IMR-90 (cell line): Measurements from ENCODE around the gene HEXIM1. TPM values are rescaled to one million over a fixed set of nuclear protein-coding genes. Genes with fewer than 3 reads are reported as not detected.

Source experiments
- ATAC-seq: fragments of 200-7000 bp; cut with Tn5 transposase; 2 replicates; pipeline ENCODE4 v1.9.1; 2020; ENCODE audit warnings: low read depth, mild to moderate bottlenecking, moderate library complexity
- BruUV-seq: library from RNA; stranded (reverse); fragments of 400-500 nt; replicated peaks from 2 replicates; lab custom pipeline; 2021; lab: Mats Ljungman, UMichigan
- CTCF ChIA-PET: fragments of 300-600 bp; formaldehyde crosslinking; extraction: SDS; loops from one replicate; lab custom pipeline; 2021; ENCODE audit warnings: antibody characterized with exemption; lab: Yijun Ruan, JAX
- POLR2A ChIA-PET: fragments of 300-600 bp; sonication (Branson Sonifier 250); formaldehyde crosslinking; loops from one replicate; lab custom pipeline; 2022; ENCODE audit warnings: antibody characterized with exemption; ENCODE audit not compliant: unreplicated experiment; lab: Charles Lee
- DNase-seq: peaks from one replicate; pipeline ENCODE4 v3.0.0; 2013
- H2AFZ ChIP-seq: replicated peaks from 2 replicates; pipeline ENCODE3; 2013; ENCODE audit warnings: low read length, mild to moderate bottlenecking; ENCODE audit not compliant: poor library complexity
- H2AK5ac ChIP-seq: 2 replicates; pipeline ENCODE4 v1.6.1; 2013; ENCODE audit warnings: low read depth, low read length, inconsistent platforms
- H2AK9ac ChIP-seq: replicated peaks from 2 replicates; pipeline ENCODE3; 2013; ENCODE audit warnings: mild to moderate bottlenecking, low read depth, low read length, moderate library complexity; ENCODE audit not compliant: poor library complexity
- H2BK120ac ChIP-seq: 2 replicates; pipeline ENCODE4 v1.6.1; 2013; ENCODE audit warnings: low read depth, low read length, inconsistent platforms
- H2BK15ac ChIP-seq: 3 replicates; pipeline ENCODE4 v1.6.1; 2013; ENCODE audit warnings: low read depth, low read length, inconsistent platforms
- H2BK20ac ChIP-seq: 2 replicates; pipeline ENCODE4 v1.6.1; 2013; ENCODE audit warnings: low read depth, mild to moderate bottlenecking, inconsistent platforms, low read length, moderate library complexity
- H2BK5ac ChIP-seq: 2 replicates; pipeline ENCODE4 v1.6.1; 2013; ENCODE audit warnings: mild to moderate bottlenecking, low read depth, low read length, inconsistent platforms; ENCODE audit not compliant: poor library complexity, severe bottlenecking
- H3K14ac ChIP-seq: replicated peaks from 2 replicates; pipeline ENCODE4 v1.6.1; 2013; ENCODE audit warnings: low read depth, low read length, inconsistent platforms
- H3K18ac ChIP-seq: 2 replicates; pipeline ENCODE4 v1.6.1; 2013; ENCODE audit warnings: low read depth, low read length, control low read depth
- H3K23ac ChIP-seq: 2 replicates; pipeline ENCODE4 v1.6.1; 2013; ENCODE audit warnings: low read depth, low read length, inconsistent platforms
- H3K27ac ChIP-seq: 2 replicates; pipeline ENCODE4 v1.5.1; 2013; ENCODE audit warnings: mild to moderate bottlenecking, control low read depth, low read length; ENCODE audit not compliant: insufficient read depth
- H3K27me3 ChIP-seq: 2 replicates; pipeline ENCODE4 v1.6.1; 2013; ENCODE audit warnings: low read length; ENCODE audit not compliant: control insufficient read depth, insufficient read depth
- H3K36me3 ChIP-seq: 2 replicates; pipeline ENCODE4 v1.6.1; 2013; ENCODE audit warnings: low read length, mixed read lengths; ENCODE audit not compliant: control insufficient read depth, insufficient read depth
- H3K4ac ChIP-seq: 2 replicates; pipeline ENCODE4 v1.6.1; 2013; ENCODE audit warnings: low read depth, low read length, inconsistent platforms
- H3K4me1 ChIP-seq: 2 replicates; pipeline ENCODE4 v1.6.1; 2013; ENCODE audit warnings: low read length, mixed read lengths; ENCODE audit not compliant: control insufficient read depth, insufficient read depth
- H3K4me2 ChIP-seq: 2 replicates; pipeline ENCODE4 v1.6.1; 2013; ENCODE audit warnings: low read depth, mild to moderate bottlenecking, control low read depth, low read length, moderate library complexity
- H3K4me3 ChIP-seq: 2 replicates; pipeline ENCODE4 v1.5.1; 2013; ENCODE audit warnings: low read depth, mild to moderate bottlenecking, control low read depth, low read length, moderate library complexity; ENCODE audit not compliant: insufficient read depth
- H3K56ac ChIP-seq: 2 replicates; pipeline ENCODE4 v1.6.1; 2013; ENCODE audit warnings: low read length, inconsistent platforms; ENCODE audit not compliant: insufficient read depth; ENCODE audit errors: extremely low read depth
- H3K79me1 ChIP-seq, 2 experiments: 2 replicates each; pipeline ENCODE4 v1.6.1; 2013; ENCODE audit warnings: low read length in 2 of 2, inconsistent platforms in 1 of 2, low read depth in 1 of 2
- H3K9ac ChIP-seq: 2 replicates; pipeline ENCODE4 v1.6.1; 2013; ENCODE audit warnings: low read depth, low read length, control low read depth
- H3K9me1 ChIP-seq: 2 replicates; pipeline ENCODE4 v1.6.1; 2013; ENCODE audit warnings: low read length, inconsistent platforms; ENCODE audit not compliant: insufficient read depth
- H3K9me3 ChIP-seq: 2 replicates; pipeline ENCODE4 v1.6.1; 2013; ENCODE audit warnings: low read length; ENCODE audit not compliant: control insufficient read depth, insufficient read depth
- H4K20me1 ChIP-seq: 2 replicates; pipeline ENCODE4 v1.6.1; 2013; ENCODE audit warnings: low read length, inconsistent platforms; ENCODE audit not compliant: insufficient read depth
- H4K5ac ChIP-seq: 2 replicates; pipeline ENCODE4 v1.6.1; 2013; ENCODE audit warnings: mild to moderate bottlenecking, low read depth, low read length, control low read depth
- H4K8ac ChIP-seq, 2 experiments: 2 replicates each; pipeline ENCODE4 v1.6.1; 2013; ENCODE audit warnings: low read depth in 2 of 2, low read length in 2 of 2, control low read depth in 1 of 2, inconsistent platforms in 1 of 2
- H4K91ac ChIP-seq: 2 replicates; pipeline ENCODE4 v1.6.1; 2013; ENCODE audit warnings: low read depth, low read length, inconsistent platforms; ENCODE audit not compliant: insufficient read depth
- CEBPB ChIP-seq: IDR thresholded peaks from 2 replicates; pipeline ENCODE4 v1.6.1; 2012; ENCODE audit warnings: low read depth, low read length, improper control_type of control experiment
- CHD1 ChIP-seq: IDR thresholded peaks from 2 replicates; pipeline ENCODE4 v1.6.1; 2012; ENCODE audit warnings: low read depth, low read length, improper control_type of control experiment
- ELK1 ChIP-seq: fragments of 150-350 bp; IDR thresholded peaks from 2 replicates; pipeline ENCODE4 v1.6.1; 2016; ENCODE audit warnings: low read depth, mild to moderate bottlenecking, low read length, moderate library complexity, borderline replicate concordance
- NFE2L2 ChIP-seq: fragments of 150-350 bp; IDR thresholded peaks from 2 replicates; pipeline ENCODE4 v1.6.1; 2016; ENCODE audit warnings: low read depth, mild to moderate bottlenecking, low read length
- POLR2A ChIP-seq: IDR thresholded peaks from 2 replicates; pipeline ENCODE4 v1.6.1; 2012; ENCODE audit warnings: mild to moderate bottlenecking, low read depth, low read length
- RAD21 ChIP-seq: IDR thresholded peaks from 2 replicates; pipeline ENCODE4 v1.6.1; 2012; ENCODE audit warnings: low read length, improper control_type of control experiment
- WGBS, 2 experiments: methylation state at CpG; one replicate each; pipeline versions ENCODE4 v1.1.5 to v1.1.7; 2013; ENCODE audit warnings: missing lambda C conversion rate in 2 of 2; ENCODE audit not compliant: insufficient read length in 1 of 2; ENCODE audit errors: extremely low coverage in 2 of 2; 5-methylcytosine and 5-hydroxymethylcytosine counted together
- dilution Hi-C: fragments of 300-500 bp; cut with HindIII; formaldehyde crosslinking; loops from one replicate; pipeline ENCODE4 v1.14.3; 2018; ENCODE audit warnings: low sequenced_read_pairs; ENCODE audit not compliant: unreplicated experiment
- in situ Hi-C: fragments of 300-500 bp; cut with MboI; formaldehyde crosslinking; loops from 3 replicates; pipeline ENCODE4 v1.14.3; 2019; ENCODE audit warnings: low sequenced_read_pairs, inconsistent platforms, mixed read lengths
- intact Hi-C: fragments of 100-400 bp; cut with micrococcal nuclease; formaldehyde crosslinking; loops from 2 replicates; pipeline ENCODE4 v1.10.0; 2022
- polyA plus RNA-seq, 3 experiments: library from polyadenylated mRNA; depleted of rRNA; stranded (reverse); fragments of >200 nt; gene quantifications; 2 replicates each; pipeline ENCODE4 v1.2.3, GENCODE V29; 2012; ENCODE audit warnings: low replicate concordance in 1 of 3
- total RNA-seq: library from RNA; depleted of rRNA; stranded (reverse); fragments of >200 nt; gene quantifications from 2 replicates; pipeline ENCODE4 v1.2.3, GENCODE V29; 2012

HEXIM1 gene
- total and polyA plus RNA-seq, 2 of the 4 experiments (the other 2 are of a cell fraction): 5.9 to 14.5 TPM

GRCh38 chr17:45120558-45120957, 27.7 kb upstream of the HEXIM1 start:
- CTCF ChIA-PET: no interaction called here
- no peak overlapping the region for H2BK20ac ChIP-seq
- H3K9me1 ChIP-seq: peaks cover 22% of the 10 kb centered on the region
- H4K8ac ChIP-seq: no peak overlapping the region
- 96% methylated on average over 8 of the region's 22 CpGs; no CpG with 5 or more reads in 1 of the 2 experiments for WGBS, 2 experiments
- no peak overlapping the region for H3K18ac ChIP-seq
- no peak overlapping the region for H2BK15ac ChIP-seq
- no peak overlapping the region for H3K23ac ChIP-seq
- ATAC-seq (no peak), DNase-seq (no peak)
- TF ChIP-seq POLR2A (no peak), CEBPB (no peak), ELK1 (no peak), RAD21 (no peak), CHD1 (no peak), NFE2L2 (no peak)
- peaks cover 24% of the 10 kb centered on the region; the same call in 1 of the 2 replicates for H3K36me3 ChIP-seq
- intact Hi-C loops: no loop called here
- H4K5ac ChIP-seq: no peak overlapping the region
- peaks cover 23% of the 10 kb centered on the region for H3K4me1 ChIP-seq
- no peak overlapping the region for H3K9ac ChIP-seq
- H3K27me3 ChIP-seq: no peaks in the 10 kb centered on the region
- H3K79me1 ChIP-seq: peaks cover 32 to 43% of the 10 kb centered on the region in 2 experiments
- no peaks in the 10 kb centered on the region for H4K20me1 ChIP-seq
- BruUV-seq: no TSS peak
- H3K14ac ChIP-seq: no peak overlapping the region
- no peak overlapping the region for H3K4me2 ChIP-seq
- H3K9me3 ChIP-seq: no peaks in the 10 kb centered on the region
- no peak overlapping the region for H2AFZ ChIP-seq
- POLR2A ChIA-PET: no interaction called here
- H3K4ac ChIP-seq: no peak overlapping the region
- no peak overlapping the region for H2BK120ac ChIP-seq
- H2AK5ac ChIP-seq: no peak overlapping the region
- no peak overlapping the region for H3K27ac ChIP-seq
- no peak overlapping the region for H3K4me3 ChIP-seq
- H2BK5ac ChIP-seq: no peak overlapping the region
- no peak overlapping the region for H2AK9ac ChIP-seq
- dilution Hi-C loops: no loop called here
- H3K56ac ChIP-seq: no peak overlapping the region
- in situ Hi-C loops: no loop called here
- H4K91ac ChIP-seq: no peak overlapping the region
